ENCODE results near the gene NTNG1.
"Not testable (repeated sequence)": the region's sequence is repeated elsewhere in the genome, so short reads cannot be mapped to it uniquely, and the experiment has no call there.

The NTNG1 gene

DNA sequence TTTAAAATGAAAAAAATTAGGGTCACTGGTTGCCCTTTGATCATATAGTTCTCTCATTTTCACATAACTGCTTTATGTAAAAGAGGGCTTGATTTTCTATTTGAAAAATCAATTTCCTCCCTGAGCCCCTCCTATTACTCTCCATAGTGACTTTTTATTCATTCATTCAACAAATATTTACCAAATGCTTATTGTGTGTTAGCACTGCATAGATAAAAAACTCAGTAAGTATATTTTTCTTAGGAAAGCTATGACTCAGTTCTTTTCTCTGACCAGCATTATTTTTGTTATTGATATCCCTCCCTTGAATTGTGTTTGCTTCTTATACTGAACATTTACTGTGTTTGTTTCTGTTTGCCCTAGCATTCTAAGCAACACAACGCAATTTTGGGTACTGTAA is 59.8 kb downstream of the NTNG1 start:
- DNase-seq = no peak

GRCh38 chr1:107202007-107202406 is 61.2 kb downstream of the NTNG1 start:
- no peak for DNase-seq

DNA sequence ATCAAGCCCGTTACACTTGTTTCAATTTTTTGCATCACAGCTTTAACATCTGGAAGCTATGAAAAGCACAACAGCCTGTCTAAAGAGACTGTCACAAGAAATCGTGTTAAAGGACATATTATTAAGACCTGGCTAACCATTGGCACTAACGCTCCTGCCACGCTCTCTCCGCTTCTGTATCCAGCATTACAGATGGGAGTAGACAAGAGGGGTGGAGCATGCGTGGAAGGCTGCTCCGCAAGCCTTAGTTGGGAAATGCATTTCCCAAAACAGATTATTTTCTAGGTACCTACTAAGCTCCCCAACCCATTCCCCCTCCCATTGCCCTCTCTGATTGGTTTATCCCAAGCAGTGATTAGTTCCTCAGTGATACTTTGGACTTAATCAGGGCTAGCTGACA is 72.4 kb downstream of the NTNG1 start:
- no peak for DNase-seq

DNA sequence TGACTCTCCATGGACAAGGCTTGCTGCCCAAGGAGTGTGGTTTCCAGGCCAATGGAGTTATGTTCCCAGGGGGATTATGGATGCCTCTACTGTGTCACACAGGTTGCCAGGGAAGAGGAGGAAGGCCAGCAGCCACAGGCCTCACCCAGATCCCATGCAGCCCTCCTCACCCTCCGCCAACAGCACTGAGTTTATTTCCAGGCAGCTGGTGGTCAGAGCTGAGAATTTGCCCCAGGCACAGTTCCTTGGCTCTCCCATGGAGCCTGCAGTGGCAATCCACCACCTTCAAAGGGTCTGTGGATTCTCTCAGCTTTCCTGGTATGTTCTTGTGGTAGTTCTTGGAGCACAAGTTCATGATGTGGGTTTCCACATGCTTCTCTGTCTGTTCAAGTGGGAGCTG is 79.2 kb downstream of the NTNG1 start:
- no peak for DNase-seq

DNA sequence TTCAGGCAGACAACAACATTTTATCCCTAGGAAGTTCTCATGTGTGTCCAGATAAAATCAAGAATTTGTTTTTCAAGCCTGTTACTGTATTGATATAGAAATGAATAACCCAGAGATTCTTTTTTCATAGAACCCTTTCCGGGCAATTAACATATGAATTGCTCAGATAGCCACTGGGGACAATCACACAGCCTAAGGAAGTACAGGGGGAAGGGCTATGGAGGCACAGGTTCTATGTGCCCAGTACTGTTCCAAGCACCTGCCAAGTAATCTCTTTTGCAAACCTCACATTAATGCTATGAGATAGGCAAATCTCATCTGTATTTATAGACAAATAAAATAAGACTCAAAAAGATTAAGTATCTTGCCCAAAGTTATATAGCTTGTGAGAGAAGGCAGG is 84.9 kb downstream of the NTNG1 start:
- DNase-seq = no peak

DNA sequence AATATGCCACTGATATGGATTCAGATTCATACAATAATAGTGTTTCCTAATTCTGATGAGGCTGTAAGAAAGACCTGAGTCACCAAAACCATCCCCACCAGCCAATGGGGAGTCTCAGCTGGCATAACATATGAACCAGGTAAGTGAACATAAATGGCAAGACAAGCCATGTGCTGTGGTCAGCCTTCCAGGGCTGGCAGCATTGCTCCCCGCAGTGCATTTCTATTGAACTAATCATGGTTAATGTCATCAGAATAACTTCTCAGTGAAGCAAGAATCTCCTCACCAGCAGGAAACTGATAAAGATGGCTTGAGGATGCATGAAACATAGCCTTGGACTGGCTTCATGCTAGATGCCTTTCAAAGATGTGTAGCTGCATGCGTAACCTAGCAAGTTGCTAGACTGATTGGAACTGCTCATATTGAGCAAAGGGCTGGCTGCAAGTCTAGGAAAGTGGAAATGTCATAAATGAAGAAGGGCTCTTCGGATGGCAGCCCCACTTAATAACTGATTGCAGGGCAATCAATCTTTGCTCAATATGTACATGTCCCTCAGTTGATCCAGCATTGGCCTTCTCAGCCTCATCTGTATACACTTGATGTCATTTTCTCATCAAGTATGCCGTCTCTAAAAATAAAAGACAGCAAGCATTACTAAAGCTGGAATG is 88.0 kb downstream of the NTNG1 start:
- no peak for DNase-seq

GRCh38 chr1:107229711-107230110 is 88.9 kb downstream of the NTNG1 start:
- DNase-seq = no peak

- no peak for DNase-seq
Observed at GRCh38 chr1:107230121-107230520, 89.3 kb downstream of the NTNG1 start.

DNA sequence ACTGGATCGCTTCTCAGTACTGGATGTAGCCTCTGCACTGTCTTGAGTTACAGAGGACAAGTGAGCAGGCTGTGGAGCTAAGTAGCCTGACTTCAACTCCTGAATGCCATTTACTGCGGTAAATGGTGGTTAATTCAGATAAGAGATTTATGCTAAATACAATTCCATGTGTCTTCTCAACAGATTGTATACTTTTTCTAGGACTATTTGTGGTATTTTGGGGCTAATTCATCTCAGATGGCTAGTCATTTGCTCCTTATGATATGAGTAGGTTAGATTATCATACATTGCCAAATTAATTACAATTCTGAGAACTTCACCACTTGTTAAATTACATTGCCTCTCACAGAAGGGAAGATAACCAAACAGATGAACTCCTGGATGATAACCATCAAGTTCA is 90.5 kb downstream of the NTNG1 start:
- no peak for DNase-seq

DNA sequence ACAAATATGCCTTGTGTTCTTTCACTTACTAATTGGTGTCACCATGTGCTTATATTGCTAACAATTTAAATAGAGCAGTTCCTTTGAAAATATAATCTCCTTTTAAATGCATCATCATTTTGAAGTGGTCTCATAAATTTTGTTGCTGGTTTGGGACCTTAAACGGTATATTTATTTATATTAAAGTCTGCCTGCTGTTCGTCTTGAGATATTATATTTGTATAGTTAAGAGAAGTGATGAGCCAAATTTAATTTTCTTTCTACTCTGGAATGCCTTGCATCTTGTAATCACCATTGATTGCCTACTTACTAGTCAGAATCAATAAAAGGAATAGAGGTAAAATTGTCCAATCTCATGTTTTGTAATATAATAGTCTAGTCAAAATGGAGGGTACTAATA is 91.6 kb downstream of the NTNG1 start:
- no peak for DNase-seq

GRCh38 chr1:107236760-107237159 is 95.9 kb downstream of the NTNG1 start:
- DNase-seq = not testable (repeated sequence)

GRCh38 chr1:107243461-107243860 is 102.6 kb downstream of the NTNG1 start:
- DNase-seq = no peak

DNA sequence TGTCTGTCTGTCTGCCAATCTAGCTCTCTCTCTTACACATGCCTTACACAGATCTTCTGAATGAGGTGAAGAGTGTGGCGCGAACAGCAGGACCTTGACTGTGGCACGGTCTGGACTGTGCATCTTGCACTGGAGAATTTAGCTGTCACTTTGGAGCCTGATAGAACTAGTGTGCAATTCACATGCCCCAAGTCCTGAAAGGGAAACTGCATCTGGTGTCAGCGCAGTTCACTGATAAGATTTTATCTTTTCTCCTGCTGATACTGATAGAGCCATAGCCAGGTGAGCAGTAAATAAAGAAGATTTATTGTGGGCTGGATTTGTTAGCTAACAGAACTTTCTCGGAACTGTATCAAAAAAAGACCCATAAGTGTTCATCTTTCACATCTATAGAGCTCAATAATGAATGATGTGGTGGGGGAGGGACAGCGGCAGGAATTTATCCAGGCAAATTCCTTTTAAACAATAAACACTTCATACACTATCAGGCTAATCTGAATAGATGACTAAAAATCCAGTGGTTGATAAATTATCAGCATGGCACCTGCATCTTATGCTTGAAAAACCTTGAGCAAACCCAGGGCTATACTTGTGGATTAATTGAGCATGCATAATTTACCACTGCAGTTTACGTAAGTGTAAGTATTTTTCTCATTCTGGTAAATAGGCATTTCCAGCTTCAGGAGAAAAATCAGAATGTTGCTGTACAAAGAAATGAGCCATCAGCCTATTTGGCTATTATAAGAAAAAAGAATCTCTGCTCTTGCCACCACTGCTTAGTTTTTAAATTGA is 104.1 kb downstream of the NTNG1 start:
- no peak for DNase-seq

DNA sequence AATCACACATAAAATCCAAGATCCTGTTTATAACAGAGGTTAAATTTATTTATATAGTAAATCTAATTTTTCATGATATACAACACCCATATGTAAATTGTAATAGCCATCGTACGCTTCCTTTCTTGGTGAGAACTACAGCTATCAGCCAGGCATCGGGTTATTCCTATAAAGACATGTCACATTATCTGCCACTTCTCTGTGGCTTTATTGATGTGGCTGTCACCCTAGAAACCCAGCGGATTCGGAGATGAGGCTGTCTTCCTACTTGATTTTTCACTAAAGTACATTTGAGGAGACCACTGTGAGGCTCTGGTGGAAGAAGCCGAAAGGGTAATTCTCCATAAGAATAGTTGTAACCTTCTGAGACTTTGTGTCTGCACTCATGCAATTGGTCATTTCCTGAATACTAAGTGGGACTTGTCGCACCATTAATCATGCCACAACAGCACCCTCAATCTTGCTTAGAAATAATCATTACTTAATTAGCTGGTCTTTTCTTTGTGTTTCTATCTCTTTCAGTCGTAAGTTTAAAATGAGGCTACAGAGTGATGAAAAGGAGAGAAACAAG is 106.0 kb downstream of the NTNG1 start:
- DNase-seq = no peak

- no peak for DNase-seq
Observed at GRCh38 chr1:107247679-107248078, 106.8 kb downstream of the NTNG1 start.

- DNase-seq = no peak
Observed at GRCh38 chr1:107250169-107250568, 109.3 kb downstream of the NTNG1 start.

- no peak for DNase-seq
Observed at GRCh38 chr1:107251083-107251482, 110.2 kb downstream of the NTNG1 start.

GRCh38 chr1:107251839-107252238 is 111.0 kb downstream of the NTNG1 start:
- no peak for DNase-seq

DNA sequence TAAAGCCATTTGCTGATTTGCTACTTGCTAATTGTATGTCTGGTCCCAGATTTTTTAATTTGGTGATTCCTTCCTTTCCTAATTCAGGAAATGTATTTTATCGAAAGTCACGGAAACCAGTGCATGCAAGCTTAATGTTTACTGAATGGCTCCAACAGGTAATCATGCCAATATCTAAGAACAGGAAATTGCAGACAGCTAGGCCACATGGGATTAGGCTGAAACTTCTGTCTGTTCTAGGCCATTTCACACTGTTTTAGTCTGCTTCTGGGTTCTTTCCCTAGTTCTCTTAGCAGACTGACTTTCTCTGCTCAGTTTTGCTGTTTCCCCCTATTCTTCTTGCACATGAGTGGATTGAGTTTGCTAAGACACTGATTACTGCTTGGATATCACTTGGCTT is 111.4 kb downstream of the NTNG1 start:
- no peak for DNase-seq

- no peak for DNase-seq
Observed at GRCh38 chr1:107254306-107254705, 113.5 kb downstream of the NTNG1 start.

- no peak for DNase-seq
Observed at GRCh38 chr1:107255469-107255868, 114.6 kb downstream of the NTNG1 start.

DNA sequence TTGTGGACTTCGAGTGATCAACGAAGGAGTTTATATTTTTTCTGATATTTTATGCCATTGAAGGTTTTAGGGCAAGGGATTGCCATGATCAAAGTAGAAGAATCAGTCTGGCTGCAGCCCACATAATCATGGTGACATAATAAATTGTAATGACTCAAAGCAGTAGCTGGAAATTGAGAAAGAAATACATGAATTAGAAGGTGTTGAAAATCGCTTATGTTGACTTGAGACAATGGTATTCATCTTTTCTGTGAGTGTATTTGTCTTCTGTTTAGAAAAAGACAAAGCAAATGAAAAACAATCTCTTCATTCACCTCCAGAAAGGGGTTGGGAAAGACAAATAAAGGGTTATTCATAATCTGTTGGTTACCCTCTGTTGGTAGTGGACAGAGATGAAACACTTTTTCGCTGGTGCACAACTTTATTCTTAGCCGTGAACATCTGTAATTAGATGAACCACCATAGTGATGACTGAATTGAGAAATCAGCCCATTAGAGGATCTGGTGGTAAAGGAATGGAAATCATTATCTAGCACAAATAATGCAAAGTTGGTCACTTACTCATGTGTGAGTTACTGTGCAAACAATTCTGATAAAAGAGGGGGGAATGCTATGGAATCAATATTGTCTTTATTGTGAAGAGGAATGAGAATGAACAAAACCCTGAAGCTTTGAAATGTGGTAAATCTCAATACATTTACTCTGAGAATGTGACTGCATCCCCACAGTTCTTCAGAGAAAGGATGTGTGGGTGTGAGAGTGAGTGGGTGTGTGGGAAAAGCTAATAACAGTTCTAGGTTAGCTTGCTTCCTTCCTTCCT is 121.8 kb downstream of the NTNG1 start:
- DNase-seq = no peak

DNA sequence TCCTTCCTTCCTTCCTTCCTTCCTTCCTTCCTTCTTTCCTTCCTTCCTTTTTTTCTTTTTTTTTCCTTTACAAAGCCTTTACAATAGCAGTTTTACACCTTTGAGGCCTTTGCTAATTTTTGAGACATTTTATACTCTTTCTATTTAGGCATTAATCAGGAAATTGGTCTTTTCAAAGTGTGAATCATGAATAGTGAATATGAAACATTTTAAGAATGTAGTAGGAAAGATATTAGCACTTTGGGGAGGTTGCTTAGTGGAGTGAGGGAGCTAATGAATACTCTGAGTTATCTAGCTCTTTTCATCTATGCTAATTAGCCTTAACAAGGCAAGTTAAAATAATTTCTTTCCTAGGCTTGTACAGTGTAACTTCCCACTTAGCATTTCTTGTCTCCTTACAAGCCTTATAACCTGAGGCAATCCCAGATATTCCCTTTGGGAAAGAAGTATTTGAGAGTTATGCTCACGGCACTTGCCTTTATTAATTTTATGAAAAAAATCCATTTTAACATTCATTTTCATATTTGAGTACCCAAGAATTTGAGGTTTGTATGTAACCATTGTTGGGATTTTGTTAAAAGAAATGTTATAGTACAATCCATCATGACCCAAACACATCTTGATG is 122.6 kb downstream of the NTNG1 start:
- DNase-seq = no peak
